ENCODE results near the gene DNAH10.

The DNAH10 gene

GRCh38 chr12:123976227-123976826 lies 214.2 kb downstream of the DNAH10 start:
- DNase-seq = no peak

DNA sequence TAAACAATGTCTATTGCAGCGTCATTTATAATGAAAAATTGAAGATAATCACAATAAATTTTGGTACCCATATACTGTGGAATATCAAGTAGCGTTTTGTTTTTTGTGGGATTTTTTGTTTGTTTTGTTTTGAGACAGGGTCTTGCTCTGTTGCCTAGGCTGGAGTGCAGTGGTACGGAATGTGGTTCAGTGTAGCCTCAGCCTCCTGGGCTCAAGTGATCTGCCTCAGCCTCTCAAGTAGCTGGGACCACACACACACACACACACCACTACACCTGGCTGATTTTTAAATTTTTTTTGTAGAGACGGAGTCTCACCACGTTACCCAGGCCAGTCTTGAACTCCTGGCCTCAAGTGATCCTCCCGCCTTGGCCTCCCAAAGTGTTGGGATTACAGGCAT lies 217.5 kb downstream of the DNAH10 start:
- DNase-seq = no peak

DNA sequence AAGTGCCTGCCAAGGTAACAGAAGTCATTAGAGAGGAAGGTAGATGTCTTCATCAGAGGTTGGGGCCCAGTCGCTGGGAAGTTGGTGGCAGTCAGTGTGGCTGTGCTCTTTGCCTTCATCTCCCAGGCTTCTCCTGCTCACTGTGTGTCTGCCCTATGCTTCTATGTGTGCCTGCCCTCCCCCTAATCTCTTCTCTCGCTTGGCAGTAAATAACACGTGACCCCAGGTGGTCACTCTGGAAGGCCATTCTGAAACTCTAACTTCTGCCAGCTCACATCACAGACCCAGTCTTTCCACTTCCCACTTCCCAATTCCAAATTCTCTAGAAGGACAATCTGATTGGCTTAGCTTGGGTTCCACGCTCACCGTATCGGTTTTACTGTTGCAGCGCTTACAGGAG lies 220.2 kb downstream of the DNAH10 start:
- DNase-seq = no peak

DNA sequence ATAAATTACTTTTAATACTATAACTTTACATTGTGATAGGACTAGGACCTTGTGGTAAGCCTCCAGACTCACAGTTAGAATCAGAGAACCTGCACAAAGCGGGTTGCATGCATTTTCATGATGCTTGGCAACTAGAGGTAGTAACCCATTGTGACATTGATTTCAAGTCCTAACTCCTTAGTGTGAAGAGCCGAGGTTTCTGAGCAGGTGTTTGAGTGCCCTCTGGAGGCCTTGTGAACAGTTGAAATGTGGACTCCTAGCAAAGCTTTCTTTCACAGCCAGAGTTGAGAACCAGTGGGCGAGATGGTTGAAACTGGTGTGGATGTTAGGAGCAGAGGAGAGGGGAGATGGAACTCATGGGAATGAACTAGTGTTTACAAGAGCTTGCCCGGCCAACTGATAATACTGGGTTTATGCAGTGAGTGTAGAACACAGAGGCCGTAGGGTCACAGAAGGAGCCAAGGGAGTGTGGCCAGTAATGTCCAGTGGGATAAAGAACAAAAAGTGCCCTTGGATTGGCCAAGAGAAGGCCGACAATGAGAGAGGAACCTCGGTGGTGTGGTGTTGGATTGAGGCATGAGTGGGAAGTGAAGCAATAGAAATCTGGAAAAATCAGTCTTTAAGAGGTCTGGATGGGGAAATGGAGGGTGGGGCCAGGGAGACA lies 221.9 kb downstream of the DNAH10 start:
- no peak for DNase-seq

DNA sequence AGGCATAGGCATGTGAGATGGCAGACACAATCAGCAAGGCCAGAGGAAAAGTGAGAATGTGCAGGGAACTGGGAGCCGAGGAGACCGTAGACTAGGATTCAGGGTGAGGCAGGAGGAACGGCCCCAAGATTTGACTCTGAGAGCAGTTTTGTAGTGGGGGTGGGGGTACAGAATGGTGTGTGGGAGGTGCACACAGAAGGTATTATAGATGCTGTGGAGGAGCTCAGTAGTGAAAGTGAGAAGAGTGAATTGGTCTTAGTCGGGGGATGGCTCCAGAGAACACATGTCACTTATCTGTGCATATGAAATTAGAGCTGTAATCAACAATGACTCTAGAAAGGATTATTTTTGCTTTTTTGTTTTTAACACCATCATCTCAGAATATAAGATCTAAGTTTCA lies 222.8 kb downstream of the DNAH10 start:
- DNase-seq = no peak
